H1 (cell line): ENCODE data around the gene NRROS. TPM values are rescaled to one million over a fixed set of nuclear protein-coding genes. Genes with fewer than 3 reads are reported as not detected.

Source experiments
- KDM1A ChIP-seq: fragments of 200-600, 300-600 bp; sonication (generic); IDR thresholded peaks from 2 replicates; pipeline ENCODE4 v1.7.1; 2016; ENCODE audit warnings: mild to moderate bottlenecking, low read length, borderline replicate concordance
- POLR2AphosphoS5 ChIP-seq: IDR thresholded peaks from 2 replicates; pipeline ENCODE4 v1.6.1; 2011; ENCODE audit warnings: low read depth, low read length
- SP2 ChIP-seq: IDR thresholded peaks from 2 replicates; pipeline ENCODE4 v1.6.1; 2012; ENCODE audit warnings: mild to moderate bottlenecking, low read length, inconsistent platforms
- polyA plus RNA-seq, 7 experiments: library from polyadenylated mRNA; depleted of rRNA in 3 of 7; stranded (reverse) in 5 of 7; unstranded in 2 of 7; fragments of >200 nt in 5 of 7; fragments of 200-250 nt in 2 of 7; gene quantifications; 1 replicate in 5 of 7; 2 replicates in 1 of 7; 4 replicates in 1 of 7; pipeline versions ENCODE4 v1.2.1 to v1.2.3, GENCODE V29; 2011 to 2013; ENCODE audit warnings: missing spikeins in 2 of 7, mixed read lengths in 2 of 7
- total RNA-seq: library from RNA; stranded (reverse); fragmentation: NEBNext Ultra II Directional; extraction: Animal tissue kit (Norgen Biotek cat#: 25700); gene quantifications from 2 replicates; pipeline ENCODE4 v1.2.1, GENCODE V29; 2021
- TF ChIP-seq, protein P1 (sequence below): IDR thresholded peaks from 2 replicates; pipeline ENCODE4 v1.6.1; 2012; ENCODE audit warnings: inconsistent platforms
- TF ChIP-seq, protein P2 (sequence below): IDR thresholded peaks from 2 replicates; pipeline ENCODE4 v1.6.1; 2011; ENCODE audit warnings: low read length, improper control_type of control experiment

The NRROS gene
- total and polyA plus RNA-seq, 2 of the 8 experiments (the other 6 are each of a cell fraction or from before 2014, with no cell fraction given), result 5.3 to 7.3 TPM

DNA sequence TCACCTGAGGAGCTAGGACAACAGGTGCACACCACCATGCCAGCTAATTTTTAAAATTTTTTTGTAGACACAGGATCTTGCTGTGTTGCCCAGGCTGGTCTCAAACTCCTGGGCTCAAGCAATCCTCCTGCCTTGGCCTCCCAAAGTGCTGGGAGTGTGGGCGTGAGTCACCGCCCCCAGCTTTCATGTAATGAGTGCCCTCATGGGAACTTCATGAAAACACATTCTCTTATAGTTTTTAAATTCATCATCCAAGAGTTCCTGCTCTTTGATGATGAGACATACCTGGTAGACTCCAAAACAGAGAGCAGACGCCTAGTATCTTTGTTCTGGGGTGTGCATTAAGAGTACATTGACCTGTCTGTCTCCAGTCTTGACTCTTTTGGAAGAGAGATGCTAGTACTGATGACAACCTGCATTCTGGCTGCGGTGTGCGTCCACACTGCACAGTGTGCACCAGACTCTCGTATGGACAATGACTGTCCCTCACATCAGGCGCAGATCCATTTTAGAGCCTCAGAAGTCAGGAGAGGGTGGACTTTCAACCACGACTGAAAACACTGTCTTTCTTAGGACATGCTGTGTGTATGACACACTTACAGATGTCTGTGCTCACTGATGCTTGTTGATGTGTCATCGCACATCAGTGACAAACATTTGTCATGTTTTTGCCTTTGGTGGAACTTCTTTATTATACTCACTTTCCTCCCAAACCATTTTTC is 2.0 kb downstream of the NRROS start (continued):
- TF ChIP-seq KDM1A (no peak), SP2 (no peak), POLR2AphosphoS5 (no peak)
- TF ChIP-seq, protein P1, sequence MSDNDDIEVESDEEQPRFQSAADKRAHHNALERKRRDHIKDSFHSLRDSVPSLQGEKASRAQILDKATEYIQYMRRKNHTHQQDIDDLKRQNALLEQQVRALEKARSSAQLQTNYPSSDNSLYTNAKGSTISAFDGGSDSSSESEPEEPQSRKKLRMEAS, result no peak
- TF ChIP-seq, protein P2, sequence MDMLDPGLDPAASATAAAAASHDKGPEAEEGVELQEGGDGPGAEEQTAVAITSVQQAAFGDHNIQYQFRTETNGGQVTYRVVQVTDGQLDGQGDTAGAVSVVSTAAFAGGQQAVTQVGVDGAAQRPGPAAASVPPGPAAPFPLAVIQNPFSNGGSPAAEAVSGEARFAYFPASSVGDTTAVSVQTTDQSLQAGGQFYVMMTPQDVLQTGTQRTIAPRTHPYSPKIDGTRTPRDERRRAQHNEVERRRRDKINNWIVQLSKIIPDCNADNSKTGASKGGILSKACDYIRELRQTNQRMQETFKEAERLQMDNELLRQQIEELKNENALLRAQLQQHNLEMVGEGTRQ, result no peak
